HFF-Myc (cell line): ENCODE measurements around the gene SMIM13.
"Not testable (repeated sequence)": the region's sequence is repeated elsewhere in the genome, so short reads cannot be mapped to it uniquely, and the experiment has no call there.

ENCODE experiments used
- DNase-seq: peaks from one replicate; pipeline ENCODE4 v3.0.0-alpha.2; 2011; ENCODE audit warnings: low read depth; ENCODE audit errors: extremely low read depth
- H3K4me3 ChIP-seq: replicated peaks from 2 replicates; pipeline ENCODE4 v1.5.1; 2011; ENCODE audit warnings: low read depth, mild to moderate bottlenecking, control low read depth, low read length
- CTCF ChIP-seq: IDR thresholded peaks from 2 replicates; pipeline ENCODE4 v1.5.1; 2012; ENCODE audit warnings: mild to moderate bottlenecking, low read depth, low read length, control low read depth; ENCODE audit errors: missing control alignments

Gene SMIM13

GRCh38 chr6:11101417-11101816 lies 7.8 kb downstream of the SMIM13 start:
- TF ChIP-seq CTCF: no peak
- DNase-seq: no peak
- H3K4me3 ChIP-seq: no peak overlapping the region

- no peak for DNase-seq
- TF ChIP-seq CTCF: no peak
- no peak overlapping the region for H3K4me3 ChIP-seq
Observed at GRCh38 chr6:11103065-11103464, 9.4 kb downstream of the SMIM13 start.

GRCh38 chr6:11108726-11109125 lies 15.1 kb downstream of the SMIM13 start:
- TF ChIP-seq CTCF: no peak
- no peak for DNase-seq
- no peak overlapping the region for H3K4me3 ChIP-seq

GRCh38 chr6:11110921-11111768 lies 17.5 kb downstream of the SMIM13 start, which contains the start of gene ERVFRD-1:
Gene ERVFRD-1, minus strand, starts transcription at chr6:11111725. Its CDS starts 6,415 bp downstream, at chr6:11105310.
- H3K4me3 ChIP-seq: no peak within 1 kb of the TSS
- no peak for TF ChIP-seq CTCF
- no peak for DNase-seq

- TF ChIP-seq CTCF: no peak
- H3K4me3 ChIP-seq: no peak overlapping the region
- no peak for DNase-seq
Observed at GRCh38 chr6:11111769-11112437, 18.3 kb downstream of the SMIM13 start.

GRCh38 chr6:11113038-11113437 lies 19.4 kb downstream of the SMIM13 start:
- no peak for TF ChIP-seq CTCF
- no peak overlapping the region for H3K4me3 ChIP-seq
- no peak for DNase-seq

GRCh38 chr6:11115808-11116536 lies 22.3 kb downstream of the SMIM13 start:
- not testable (repeated sequence) for DNase-seq, H3K4me3 ChIP-seq
